OCI-LY7 (cell line): ENCODE data around the gene S100Z. TPM values are rescaled to one million over a fixed set of nuclear protein-coding genes. Genes with fewer than 3 reads are reported as not detected.

Source experiments
- BruUV-seq: library from RNA; stranded (reverse); fragments of 400-500 nt; replicated peaks from 2 replicates; lab custom pipeline; 2021; lab: Mats Ljungman, UMichigan
- CTCF ChIA-PET: fragments of 300-600 bp; sonication (Branson Sonifier 250); formaldehyde crosslinking; loops from one replicate; lab custom pipeline; 2022; ENCODE audit warnings: antibody characterized with exemption; ENCODE audit not compliant: unreplicated experiment; lab: Charles Lee
- POLR2A ChIA-PET: fragments of 300-600 bp; sonication (Branson Sonifier 250); formaldehyde crosslinking; loops from one replicate; lab custom pipeline; 2022; ENCODE audit warnings: antibody characterized with exemption; lab: Charles Lee
- DNase-seq: peaks from one replicate; pipeline ENCODE4 v3.0.0-alpha.2; 2015; ENCODE audit warnings: low spot score
- H2AFZ ChIP-seq: fragments of 200-600 bp; sonication (generic), shearing (Covaris generic); 2 replicates; pipeline ENCODE4 v1.6.1; 2014; ENCODE audit warnings: mild to moderate bottlenecking, antibody characterized with exemption, low read length, moderate library complexity
- H3K27ac ChIP-seq: fragments of 200-600 bp; sonication (generic); 2 replicates; pipeline ENCODE4 v1.5.1; 2014; ENCODE audit warnings: mixed run types, low read depth, mild to moderate bottlenecking, moderate library complexity, low read length, inconsistent platforms; ENCODE audit not compliant: poor library complexity, severe bottlenecking
- H3K36me3 ChIP-seq: fragments of 200-600 bp; sonication (generic); 2 replicates; pipeline ENCODE4 v1.6.1; 2014; ENCODE audit warnings: mild to moderate bottlenecking, antibody characterized with exemption, low read length, moderate library complexity, mixed read lengths; ENCODE audit not compliant: insufficient read depth
- H3K4me1 ChIP-seq: fragments of 200-600 bp; sonication (generic); 2 replicates; pipeline ENCODE4 v1.5.1; 2014; ENCODE audit warnings: mild to moderate bottlenecking, low read length; ENCODE audit not compliant: insufficient read depth, poor library complexity, severe bottlenecking
- H3K4me2 ChIP-seq: fragments of 200-600 bp; sonication (generic); 2 replicates; pipeline ENCODE4 v1.6.1; 2014; ENCODE audit warnings: mild to moderate bottlenecking, low read length
- H3K4me3 ChIP-seq: fragments of 200-600 bp; sonication (generic); 2 replicates; pipeline ENCODE4 v1.5.1; 2014; ENCODE audit warnings: mild to moderate bottlenecking, low read depth, low read length; ENCODE audit not compliant: poor library complexity, severe bottlenecking
- H3K79me2 ChIP-seq: fragments of 200-600 bp; sonication (generic); 2 replicates; pipeline ENCODE4 v1.6.1; 2016; ENCODE audit warnings: low read depth, mild to moderate bottlenecking, low read length, moderate library complexity, mixed read lengths; ENCODE audit not compliant: insufficient read depth
- H3K9me2 ChIP-seq: fragments of 200-600 bp; sonication (generic); 2 replicates; pipeline ENCODE4 v1.6.1; 2016; ENCODE audit warnings: mild to moderate bottlenecking, low read length, mixed read lengths; ENCODE audit not compliant: insufficient read depth
- H3K9me3 ChIP-seq: fragments of 200-600 bp; sonication (generic); 2 replicates; pipeline ENCODE4 v1.6.1; 2014; ENCODE audit warnings: mild to moderate bottlenecking, mixed run types, low read length, mixed read lengths
- H4K20me1 ChIP-seq: fragments of 200-600 bp; sonication (generic); 2 replicates; pipeline ENCODE4 v1.6.1; 2014; ENCODE audit warnings: mild to moderate bottlenecking, antibody characterized with exemption, low read length, moderate library complexity, mixed read lengths; ENCODE audit not compliant: insufficient read depth
- EZH2phosphoT487 ChIP-seq: fragments of 200-600 bp; sonication (generic); IDR thresholded peaks from 2 replicates; pipeline ENCODE4 v1.6.1; 2018; ENCODE audit warnings: low read depth, borderline replicate concordance, mild to moderate bottlenecking, mixed run types, antibody characterized with exemption, low read length, moderate library complexity, mixed read lengths
- intact Hi-C: fragments of 100-400 bp; cut with micrococcal nuclease; formaldehyde crosslinking; loops from one replicate; pipeline ENCODE4 v1.10.0; 2022; ENCODE audit not compliant: unreplicated experiment
- total RNA-seq, 2 experiments: library from RNA; depleted of rRNA in 1 of 2; stranded (reverse); fragments of >200 nt in 1 of 2; shearing (Covaris generic) in 1 of 2; gene quantifications; 2 replicates each; pipeline ENCODE4 v1.2.3, GENCODE V29; 2014 to 2022
- TF ChIP-seq, protein P1 (sequence below): fragments of 200-600 bp; sonication (generic); conservative IDR thresholded peaks from 2 replicates; pipeline ENCODE4 v1.5.1; 2014; ENCODE audit warnings: mild to moderate bottlenecking, antibody characterized with exemption, low read length, moderate library complexity, mixed read lengths

S100Z gene
- total RNA-seq, 2 experiments from 2014 or later: 51.1 to 66.6 TPM

DNA sequence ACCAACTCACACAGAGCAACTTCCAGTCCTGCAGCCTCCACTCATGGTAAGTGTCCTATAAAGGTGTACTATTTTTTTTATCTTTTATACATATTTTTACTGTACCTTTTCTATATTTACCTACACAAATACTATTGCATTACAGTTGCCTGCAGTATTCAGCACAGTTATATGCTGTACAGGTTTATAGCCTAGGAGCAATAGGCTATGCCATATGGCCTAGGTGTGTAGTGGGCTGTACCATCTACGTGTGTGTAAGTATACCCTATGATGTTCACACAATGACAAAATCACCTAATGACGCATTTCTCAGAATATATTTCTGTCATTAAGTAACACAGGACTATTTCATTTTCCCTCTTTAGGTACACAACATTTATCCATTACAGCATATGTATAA is 16.7 kb downstream of the S100Z start:
- Histone ChIP-seq H3K4me2 (no peak overlapping the region), H3K4me3 (no peak overlapping the region), H2AFZ (no peak overlapping the region; the same call in 1 of the 2 replicates), H4K20me1 (no peaks in the 10 kb centered on the region), H3K9me2 (no peaks in the 10 kb centered on the region), H3K4me1 (peaks cover 28% of the 10 kb centered on the region), H3K36me3 (no peaks in the 10 kb centered on the region), H3K9me3 (no peaks in the 10 kb centered on the region), H3K79me2 (no peaks in the 10 kb centered on the region), H3K27ac (no peak overlapping the region)
- TF ChIP-seq, protein P1, sequence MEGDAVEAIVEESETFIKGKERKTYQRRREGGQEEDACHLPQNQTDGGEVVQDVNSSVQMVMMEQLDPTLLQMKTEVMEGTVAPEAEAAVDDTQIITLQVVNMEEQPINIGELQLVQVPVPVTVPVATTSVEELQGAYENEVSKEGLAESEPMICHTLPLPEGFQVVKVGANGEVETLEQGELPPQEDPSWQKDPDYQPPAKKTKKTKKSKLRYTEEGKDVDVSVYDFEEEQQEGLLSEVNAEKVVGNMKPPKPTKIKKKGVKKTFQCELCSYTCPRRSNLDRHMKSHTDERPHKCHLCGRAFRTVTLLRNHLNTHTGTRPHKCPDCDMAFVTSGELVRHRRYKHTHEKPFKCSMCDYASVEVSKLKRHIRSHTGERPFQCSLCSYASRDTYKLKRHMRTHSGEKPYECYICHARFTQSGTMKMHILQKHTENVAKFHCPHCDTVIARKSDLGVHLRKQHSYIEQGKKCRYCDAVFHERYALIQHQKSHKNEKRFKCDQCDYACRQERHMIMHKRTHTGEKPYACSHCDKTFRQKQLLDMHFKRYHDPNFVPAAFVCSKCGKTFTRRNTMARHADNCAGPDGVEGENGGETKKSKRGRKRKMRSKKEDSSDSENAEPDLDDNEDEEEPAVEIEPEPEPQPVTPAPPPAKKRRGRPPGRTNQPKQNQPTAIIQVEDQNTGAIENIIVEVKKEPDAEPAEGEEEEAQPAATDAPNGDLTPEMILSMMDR: no peak
- no peak for TF ChIP-seq EZH2phosphoT487
- BruUV-seq: no TSS peak
- ChIA-PET CTCF (no interaction called here), POLR2A (interaction anchor here (0.6 kb wide), 1 partner anchor 10 kb away, joined by 3 read pairs; no protein-coding TSS in a partner anchor)
- no peak for DNase-seq
- intact Hi-C loops: no loop called here

DNA sequence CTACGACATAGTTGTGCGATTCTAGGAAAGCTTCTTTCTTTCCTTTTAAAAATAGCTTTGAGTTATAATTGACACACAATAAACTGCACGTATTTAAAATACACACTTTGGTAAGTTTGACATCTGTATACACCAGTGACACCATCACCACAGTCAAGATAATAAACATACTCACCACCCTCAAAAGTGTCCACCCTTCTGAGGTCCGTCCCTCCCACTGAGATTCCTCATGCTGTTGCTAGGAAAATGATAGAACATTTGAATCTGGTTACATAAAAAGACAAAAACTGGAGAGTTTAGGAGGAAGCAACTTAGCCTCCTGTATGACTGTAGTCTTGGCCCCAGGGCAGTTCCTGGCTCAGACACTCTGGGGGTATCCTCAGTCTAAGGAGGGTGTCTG is 17.2 kb downstream of the S100Z start:
- POLR2A ChIA-PET: interaction anchor here (0.6 kb wide), 1 partner anchor 11 kb away, joined by 3 read pairs; no protein-coding TSS in a partner anchor

More for the DNA sequence above, 17.2 kb downstream of the S100Z start:
- Histone ChIP-seq H3K27ac (no peak overlapping the region), H4K20me1 (no peaks in the 10 kb centered on the region), H3K4me1 (peaks cover 33% of the 10 kb centered on the region), H2AFZ (peak overlapping the region; percentile 46; the same call in 1 of the 2 replicates), H3K9me2 (no peaks in the 10 kb centered on the region), H3K4me2 (no peak overlapping the region), H3K4me3 (no peak overlapping the region), H3K36me3 (no peaks in the 10 kb centered on the region), H3K79me2 (no peaks in the 10 kb centered on the region; the same call in 1 of the 2 replicates), H3K9me3 (no peaks in the 10 kb centered on the region)
- CTCF ChIA-PET: interaction anchor here (0.5 kb wide), 1 partner anchor 164 kb away, joined by 3 read pairs; no protein-coding TSS in a partner anchor
- no peak for TF ChIP-seq EZH2phosphoT487
- TF ChIP-seq, protein P1: no peak
- no peak for DNase-seq
- intact Hi-C loops: no loop called here
- no TSS peak for BruUV-seq
